HepG2 (cell line): ENCODE measurements around the gene FRMD1. TPM values are rescaled to one million over a fixed set of nuclear protein-coding genes. Genes with fewer than 3 reads are reported as not detected.

Source experiments
- ARNT ChIP-seq: fragments of 450-650 bp; IDR thresholded peaks from 2 replicates; pipeline ENCODE4 v1.6.1; 2017
- ARNT2 ChIP-seq: sonication (generic); formaldehyde crosslinking; IDR thresholded peaks from 2 replicates; pipeline ENCODE4 v1.8.0; 2022; ENCODE audit warnings: mild to moderate bottlenecking, low read depth, missing genetic modification reagents, moderate library complexity
- CTCF ChIP-seq: sonication (generic); formaldehyde crosslinking; IDR thresholded peaks from 2 replicates; pipeline ENCODE4 v1.5.0; 2020; ENCODE audit warnings: mild to moderate bottlenecking, missing genetic modification reagents, moderate library complexity
- HNF1A ChIP-seq, 2 experiments: sonication (generic) in 1 of 2; formaldehyde crosslinking in 1 of 2; IDR thresholded peaks; 2 replicates each; pipeline versions ENCODE4 v1.4.0 to v1.6.1; 2016 to 2020; ENCODE audit warnings: borderline replicate concordance in 1 of 2, low read depth in 1 of 2, mild to moderate bottlenecking in 1 of 2, missing genetic modification reagents in 1 of 2
- IRF2 ChIP-seq: IDR thresholded peaks from 2 replicates; pipeline ENCODE4 v1.6.1; 2018; ENCODE audit warnings: missing genetic modification reagents, missing compliant biosample characterization
- NAIF1 ChIP-seq: sonication (generic); formaldehyde crosslinking; IDR thresholded peaks from 2 replicates; pipeline ENCODE4 v1.5.0; 2020; ENCODE audit warnings: mild to moderate bottlenecking, missing genetic modification reagents, borderline replicate concordance
- NCOA1 ChIP-seq: sonication (generic); formaldehyde crosslinking; IDR thresholded peaks from 2 replicates; pipeline ENCODE4 v1.9.0; 2021; ENCODE audit warnings: missing genetic modification reagents
- NFE2 ChIP-seq: sonication (generic); formaldehyde crosslinking; IDR thresholded peaks from 2 replicates; pipeline ENCODE4 v1.4.0; 2020; ENCODE audit warnings: missing genetic modification reagents
- NFIC ChIP-seq: IDR thresholded peaks from 2 replicates; pipeline ENCODE4 v1.6.1; 2012; ENCODE audit warnings: mild to moderate bottlenecking, low read length, inconsistent platforms
- POLR2G ChIP-seq: fragments of 200-400 bp; formaldehyde crosslinking; IDR thresholded peaks from 2 replicates; pipeline ENCODE4 v1.6.1; 2018; ENCODE audit warnings: mild to moderate bottlenecking, low read depth, low read length, moderate library complexity
- RARG ChIP-seq: sonication (generic); formaldehyde crosslinking; IDR thresholded peaks from 2 replicates; pipeline ENCODE4 v1.4.0; 2020; ENCODE audit warnings: low read depth, mild to moderate bottlenecking, missing genetic modification reagents
- SRF ChIP-seq: IDR thresholded peaks from 2 replicates; pipeline ENCODE4 v1.6.1; 2011; ENCODE audit warnings: mild to moderate bottlenecking, low read depth, low read length, moderate library complexity
- WIZ ChIP-seq: sonication (generic); formaldehyde crosslinking; IDR thresholded peaks from 2 replicates; pipeline ENCODE4 v1.5.1; 2020; ENCODE audit warnings: mild to moderate bottlenecking, missing genetic modification reagents
- ZBTB25 ChIP-seq: IDR thresholded peaks from 2 replicates; pipeline ENCODE4 v1.6.1; 2018; ENCODE audit warnings: missing genetic modification reagents
- ZFP1 ChIP-seq: IDR thresholded peaks from 2 replicates; pipeline ENCODE4 v1.6.1; 2016
- ZMYM2 ChIP-seq: sonication (generic); formaldehyde crosslinking; IDR thresholded peaks from 2 replicates; pipeline ENCODE4 v1.8.0; 2022; ENCODE audit warnings: mild to moderate bottlenecking, missing genetic modification reagents
- ZNF251 ChIP-seq: sonication (generic); formaldehyde crosslinking; IDR thresholded peaks from 2 replicates; pipeline ENCODE4 v1.9.0; 2021; ENCODE audit warnings: mild to moderate bottlenecking, missing genetic modification reagents
- ZNF337 ChIP-seq: sonication (generic); formaldehyde crosslinking; IDR thresholded peaks from 2 replicates; pipeline ENCODE4 v1.5.1; 2020; ENCODE audit warnings: missing genetic modification reagents, low read depth, mild to moderate bottlenecking, borderline replicate concordance
- ZNF432 ChIP-seq: sonication (generic); formaldehyde crosslinking; IDR thresholded peaks from 2 replicates; pipeline ENCODE4 v1.5.0; 2020; ENCODE audit warnings: missing genetic modification reagents, mild to moderate bottlenecking, borderline replicate concordance
- ZNF710 ChIP-seq: sonication (generic); formaldehyde crosslinking; IDR thresholded peaks from 2 replicates; pipeline ENCODE4 v1.5.0; 2020; ENCODE audit warnings: mild to moderate bottlenecking, missing genetic modification reagents, borderline replicate concordance
- ZNF777 ChIP-seq: sonication (generic); formaldehyde crosslinking; IDR thresholded peaks from 2 replicates; pipeline ENCODE4 v1.4.0; 2020; ENCODE audit warnings: missing genetic modification reagents
- polyA plus RNA-seq, 8 experiments: library from polyadenylated mRNA; depleted of rRNA in 3 of 8; stranded (reverse) in 7 of 8; unstranded in 1 of 8; fragments of >200 nt; fragmentation: Illumina TruSeq in 4 of 8; extraction: Trizol in 4 of 8; gene quantifications; 2 replicates each; pipeline versions ENCODE4 v1.2.1 to v1.2.3, GENCODE V29; 2011 to 2016; ENCODE audit warnings: low read depth in 4 of 8, missing spikeins in 1 of 8, mixed read lengths in 1 of 8; ENCODE audit not compliant: insufficient read depth in 1 of 8
- total RNA-seq, 5 experiments: library from RNA; depleted of rRNA; stranded (reverse); fragments of >200 nt; fragmentation: Illumina TruSeq; extraction: Trizol; gene quantifications; 2 replicates each; pipeline ENCODE4 v1.2.3, GENCODE V29; 2016; ENCODE audit warnings: low read depth in 1 of 5

The FRMD1 gene
- total and polyA plus RNA-seq, 2 of the 13 experiments (the other 11 are each of a cell fraction or from before 2014, with no cell fraction given) = 0.01 TPM; not detected in 1

GRCh38 chr6:168116975-168117899 lies 38.2 kb upstream of the FRMD1 start (continued):
- TF ChIP-seq NFE2 (CRISPR knock-in tag) = no peak
- no peak for TF ChIP-seq ZMYM2 (CRISPR knock-in tag)
- TF ChIP-seq ARNT2 (CRISPR knock-in tag) = no peak
- no peak for TF ChIP-seq RARG (CRISPR knock-in tag)
- TF ChIP-seq CTCF (CRISPR knock-in tag) = no peak
- TF ChIP-seq SRF = no peak
- no peak for TF ChIP-seq ZNF251 (CRISPR knock-in tag)
- no peak for TF ChIP-seq POLR2G
- no peak for TF ChIP-seq NFIC
- TF ChIP-seq ARNT = no peak
- no peak for TF ChIP-seq NCOA1 (CRISPR knock-in tag)
- TF ChIP-seq ZNF777 = no peak
- no peak for TF ChIP-seq ZBTB25
- 0 out of 2 replicates have a peak, but pooled peaks have one; percentile 51 for TF ChIP-seq ZNF432
- TF ChIP-seq IRF2 = no peak
- no peak for TF ChIP-seq ZFP1 (CRISPR knock-in tag)
- no peak for TF ChIP-seq ZNF337 (CRISPR knock-in tag)
- no peak for TF ChIP-seq HNF1A (IDR thresholded peaks at IDR 0.05; ENCODE audit: low read depth)
- TF ChIP-seq HNF1A (CRISPR knock-in tag; IDR thresholded peaks at IDR 0.05; ENCODE audit: borderline replicate concordance) = no peak
- TF ChIP-seq WIZ = peak; percentile 82; the same call in 1 of the 2 replicates
- no peak for TF ChIP-seq ZNF710 (CRISPR knock-in tag)
- TF ChIP-seq NAIF1 = no peak
